NT2/D1 (cell line): ENCODE data around the gene KIR3DL2.
"Not testable (repeated sequence)": the region's sequence is repeated elsewhere in the genome, so short reads cannot be mapped to it uniquely, and the experiment has no call there.

Source experiments
- DNase-seq: peaks from one replicate; pipeline ENCODE4 v3.0.0-alpha.2; 2011; ENCODE audit warnings: low read depth, low spot score
- H3K27me3 ChIP-seq: 2 replicates; pipeline ENCODE4 v1.6.0; 2011; ENCODE audit warnings: mild to moderate bottlenecking; ENCODE audit not compliant: insufficient read length, insufficient read depth
- H3K36me3 ChIP-seq: 2 replicates; pipeline ENCODE4 v1.6.1; 2011; ENCODE audit warnings: mild to moderate bottlenecking, low read length, mixed read lengths; ENCODE audit not compliant: insufficient read depth, insufficient read length
- H3K4me1 ChIP-seq: 2 replicates; pipeline ENCODE4 v1.5.1; 2011; ENCODE audit not compliant: insufficient read depth, insufficient read length
- H3K4me3 ChIP-seq: 2 replicates; pipeline ENCODE4 v1.5.1; 2011; ENCODE audit warnings: low read depth; ENCODE audit not compliant: insufficient read length
- H3K9ac ChIP-seq: 2 replicates; pipeline ENCODE4 v1.6.0; 2011; ENCODE audit warnings: low read depth; ENCODE audit not compliant: insufficient read length
- H3K9me3 ChIP-seq: 2 replicates; pipeline ENCODE4 v1.5.1; 2011; ENCODE audit warnings: mild to moderate bottlenecking, low read length; ENCODE audit not compliant: insufficient read depth
- SUZ12 ChIP-seq: IDR thresholded peaks from 2 replicates; pipeline ENCODE4 v1.6.1; 2011; ENCODE audit not compliant: insufficient read length, insufficient read depth; ENCODE audit errors: extremely low read depth
- YY1 ChIP-seq: IDR thresholded peaks from 2 replicates; pipeline ENCODE4 v1.6.1; 2011; ENCODE audit not compliant: insufficient read length, insufficient read depth
- ZNF274 ChIP-seq: IDR thresholded peaks from 2 replicates; pipeline ENCODE4 v1.6.1; 2011; ENCODE audit warnings: mild to moderate bottlenecking, low read depth, low read length

KIR3DL2 gene

GRCh38 chr19:54896036-54896435 is 45.8 kb downstream of the KIR3DL2 start:
- TF ChIP-seq YY1 (no peak), SUZ12 (no peak), ZNF274 (no peak)
- H3K36me3 ChIP-seq = no peaks in the 10 kb centered on the region
- no peak overlapping the region for H3K4me3 ChIP-seq
- H3K9ac ChIP-seq = no peak overlapping the region
- H3K4me1 ChIP-seq = peaks cover 2% of the 10 kb centered on the region
- no peak for DNase-seq
- no peaks in the 10 kb centered on the region for H3K9me3 ChIP-seq
- H3K27me3 ChIP-seq = no peaks in the 10 kb centered on the region

- not testable (repeated sequence) for H3K9me3 ChIP-seq, H3K4me1 ChIP-seq, H3K27me3 ChIP-seq, DNase-seq, H3K4me3 ChIP-seq, H3K9ac ChIP-seq, H3K36me3 ChIP-seq
Observed at GRCh38 chr19:54898685-54899084, 48.4 kb downstream of the KIR3DL2 start.

GRCh38 chr19:54899646-54900045 is 49.4 kb downstream of the KIR3DL2 start:
- not testable (repeated sequence) for H3K36me3 ChIP-seq, H3K27me3 ChIP-seq, H3K9me3 ChIP-seq, H3K9ac ChIP-seq, H3K4me1 ChIP-seq, DNase-seq, H3K4me3 ChIP-seq

GRCh38 chr19:54901153-54901552 is 50.9 kb downstream of the KIR3DL2 start:
- H3K27me3 ChIP-seq, H3K4me3 ChIP-seq, DNase-seq: not testable (repeated sequence)

GRCh38 chr19:54902061-54902460 is 51.8 kb downstream of the KIR3DL2 start:
- H3K9ac ChIP-seq = no peak overlapping the region
- TF ChIP-seq ZNF274 = no peak
- TF ChIP-seq YY1 = no peak
- TF ChIP-seq SUZ12 = no peak
- no peaks in the 10 kb centered on the region for H3K27me3 ChIP-seq
- no peak overlapping the region for H3K4me3 ChIP-seq
- no peaks in the 10 kb centered on the region for H3K9me3 ChIP-seq
- H3K36me3 ChIP-seq = no peaks in the 10 kb centered on the region
- peaks cover 2% of the 10 kb centered on the region for H3K4me1 ChIP-seq
- DNase-seq = no peak

More at GRCh38 chr19:54901153-54901552, 50.9 kb downstream of the KIR3DL2 start:
- not testable (repeated sequence) for H3K9ac ChIP-seq, H3K36me3 ChIP-seq, H3K4me1 ChIP-seq, H3K9me3 ChIP-seq

GRCh38 chr19:54903303-54903702 is 53.1 kb downstream of the KIR3DL2 start:
- no peak for DNase-seq
- H3K36me3 ChIP-seq = no peaks in the 10 kb centered on the region
- H3K27me3 ChIP-seq = no peaks in the 10 kb centered on the region
- peaks cover 2% of the 10 kb centered on the region for H3K4me1 ChIP-seq
- H3K9me3 ChIP-seq = no peaks in the 10 kb centered on the region
- TF ChIP-seq YY1 = no peak
- no peak for TF ChIP-seq ZNF274
- no peak for TF ChIP-seq SUZ12
- H3K4me3 ChIP-seq = no peak overlapping the region
- no peak overlapping the region for H3K9ac ChIP-seq

- not testable (repeated sequence) for H3K9ac ChIP-seq, H3K36me3 ChIP-seq, H3K27me3 ChIP-seq, DNase-seq, H3K4me1 ChIP-seq, H3K4me3 ChIP-seq, H3K9me3 ChIP-seq
Observed at GRCh38 chr19:54904261-54904660, 54.0 kb downstream of the KIR3DL2 start.

GRCh38 chr19:54905421-54905802 is 55.2 kb downstream of the KIR3DL2 start:
- no peak overlapping the region for H3K9ac ChIP-seq
- H3K4me1 ChIP-seq = peaks cover 2% of the 10 kb centered on the region
- H3K4me3 ChIP-seq = no peak overlapping the region
- no peaks in the 10 kb centered on the region; the same call in 1 of the 2 replicates for H3K9me3 ChIP-seq
- H3K27me3 ChIP-seq = no peaks in the 10 kb centered on the region
- DNase-seq = no peak
- H3K36me3 ChIP-seq = no peaks in the 10 kb centered on the region
- TF ChIP-seq SUZ12 (no peak), ZNF274 (no peak), YY1 (no peak)
